Suprapubic skin (tissue), 4 donors: ENCODE data around the gene N4BP2L1.

ENCODE experiments used
- EP300 ChIP-seq: sonication (generic); formaldehyde crosslinking; IDR thresholded peaks from one replicate; pipeline ENCODE4 v1.6.1; 2017; ENCODE audit warnings: antibody characterized with exemption
- POLR2A ChIP-seq, 2 donors: fragments of 450-650 bp; IDR thresholded peaks; one replicate each; pipeline ENCODE4 v1.6.1; 2017; ENCODE audit warnings: antibody characterized with exemption in 2 of 2, mild to moderate bottlenecking in 2 of 2, moderate library complexity in 2 of 2
- POLR2AphosphoS5 ChIP-seq, 3 donors: sonication (generic); formaldehyde crosslinking; IDR thresholded peaks; one replicate each; pipeline ENCODE4 v1.6.1; 2017; ENCODE audit warnings: antibody characterized with exemption in 3 of 3
- TF ChIP-seq, protein P1 (sequence below), 2 donors: fragments of 200-600 bp in 1 of 2; fragments of 450-650 bp in 1 of 2; sonication (generic) in 1 of 2; IDR thresholded peaks; one replicate each; pipeline ENCODE4 v1.5.1; 2016 to 2019; ENCODE audit warnings: antibody characterized with exemption in 2 of 2, mild to moderate bottlenecking in 1 of 2, moderate library complexity in 1 of 2

DNA sequence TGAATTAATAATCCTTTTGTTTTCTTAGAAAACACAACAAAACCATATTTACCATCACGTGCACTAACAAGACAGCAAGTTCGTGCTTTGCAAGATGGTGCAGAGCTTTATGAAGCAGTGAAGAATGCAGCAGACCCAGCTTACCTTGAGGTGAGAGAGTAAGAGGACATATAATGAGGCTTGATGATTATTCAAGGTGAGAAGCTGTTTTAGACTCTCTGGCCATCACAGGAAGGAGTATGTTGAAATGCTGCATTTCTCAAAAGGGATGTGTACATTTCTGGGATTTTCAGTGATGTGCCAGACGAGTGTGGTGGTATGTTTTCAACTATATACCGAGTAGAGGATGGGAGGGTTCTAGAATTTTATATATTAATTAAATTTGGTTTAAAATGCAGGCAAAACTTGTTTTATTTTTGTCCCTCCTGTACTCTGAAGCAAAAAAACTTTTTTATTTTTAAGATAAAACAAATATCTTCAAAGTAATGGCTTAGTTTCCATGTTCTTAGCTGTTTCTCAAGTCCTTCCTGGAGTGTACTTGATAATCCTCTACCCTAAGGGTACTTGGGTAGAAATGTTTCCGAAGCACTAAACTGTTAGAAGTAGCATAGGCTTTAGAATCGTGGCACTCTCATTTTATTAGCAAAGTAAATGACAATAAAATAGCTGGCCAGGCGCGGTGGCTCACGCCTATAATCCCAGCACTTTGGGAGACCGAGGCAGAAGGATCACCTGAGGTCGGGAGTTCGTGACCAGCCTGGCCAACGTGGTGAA, 51.1 kb downstream of the N4BP2L1 start:
- TF ChIP-seq, protein P1, sequence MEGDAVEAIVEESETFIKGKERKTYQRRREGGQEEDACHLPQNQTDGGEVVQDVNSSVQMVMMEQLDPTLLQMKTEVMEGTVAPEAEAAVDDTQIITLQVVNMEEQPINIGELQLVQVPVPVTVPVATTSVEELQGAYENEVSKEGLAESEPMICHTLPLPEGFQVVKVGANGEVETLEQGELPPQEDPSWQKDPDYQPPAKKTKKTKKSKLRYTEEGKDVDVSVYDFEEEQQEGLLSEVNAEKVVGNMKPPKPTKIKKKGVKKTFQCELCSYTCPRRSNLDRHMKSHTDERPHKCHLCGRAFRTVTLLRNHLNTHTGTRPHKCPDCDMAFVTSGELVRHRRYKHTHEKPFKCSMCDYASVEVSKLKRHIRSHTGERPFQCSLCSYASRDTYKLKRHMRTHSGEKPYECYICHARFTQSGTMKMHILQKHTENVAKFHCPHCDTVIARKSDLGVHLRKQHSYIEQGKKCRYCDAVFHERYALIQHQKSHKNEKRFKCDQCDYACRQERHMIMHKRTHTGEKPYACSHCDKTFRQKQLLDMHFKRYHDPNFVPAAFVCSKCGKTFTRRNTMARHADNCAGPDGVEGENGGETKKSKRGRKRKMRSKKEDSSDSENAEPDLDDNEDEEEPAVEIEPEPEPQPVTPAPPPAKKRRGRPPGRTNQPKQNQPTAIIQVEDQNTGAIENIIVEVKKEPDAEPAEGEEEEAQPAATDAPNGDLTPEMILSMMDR (IDR thresholded peaks at IDR 0.05): no peak
- TF ChIP-seq EP300 (no peak), POLR2AphosphoS5 (IDR thresholded peaks at IDR 0.05) (no peak), POLR2A (IDR thresholded peaks at IDR 0.05) (no peak)
